OCI-LY3 (cell line): Measurements from ENCODE around the gene PIK3CB.
"Not testable (repeated sequence)": the region's sequence is repeated elsewhere in the genome, so short reads cannot be mapped to it uniquely, and the experiment has no call there.

Experiments used
- CTCF ChIP-seq: fragments of 200-600, 300-600 bp; sonication (generic); IDR thresholded peaks from 2 replicates; pipeline ENCODE4 v1.5.1; 2014; ENCODE audit warnings: antibody characterized with exemption, low read length, low read depth
- EZH2phosphoT487 ChIP-seq: fragments of 200-600 bp; shearing (Covaris generic); IDR thresholded peaks from 2 replicates; pipeline ENCODE4 v1.6.1; 2018; ENCODE audit warnings: antibody characterized with exemption, mixed run types, low read depth

- not testable (repeated sequence) for TF ChIP-seq EZH2phosphoT487, CTCF
These were observed 49.3 kb downstream of the PIK3CB start for GRCh38 chr3:138785362-138785857.
